HG02885 (cell line): Measurements from ENCODE around the gene SLC12A2.

Experiments
- ATAC-seq: cut with Tn5 transposase; IDR thresholded peaks from one replicate; pipeline ENCODE4 v1.9.1; 2021; ENCODE audit warnings: mild to moderate bottlenecking; ENCODE audit not compliant: unreplicated experiment, poor library complexity

SLC12A2 gene

DNA sequence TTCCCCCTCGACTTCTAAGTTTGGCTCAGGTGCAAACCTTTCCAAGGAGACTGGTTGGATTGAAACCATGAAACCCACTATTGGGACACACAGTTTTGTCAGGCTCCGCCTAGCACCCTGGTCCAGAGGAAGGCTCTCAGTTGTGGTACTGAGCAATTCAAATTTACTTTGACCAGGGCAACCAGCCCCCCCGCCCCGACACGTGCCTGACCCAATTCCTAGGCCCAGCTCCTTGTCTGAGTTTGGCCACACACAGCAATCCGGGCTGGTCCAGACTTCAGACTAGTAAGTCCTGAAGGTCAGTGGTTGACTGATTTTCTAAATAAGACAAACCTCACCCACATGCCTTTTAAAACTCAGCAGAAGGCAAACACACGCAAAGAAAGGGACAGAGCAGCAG, 132.7 kb downstream of the SLC12A2 start:
- ATAC-seq, result no peak

DNA sequence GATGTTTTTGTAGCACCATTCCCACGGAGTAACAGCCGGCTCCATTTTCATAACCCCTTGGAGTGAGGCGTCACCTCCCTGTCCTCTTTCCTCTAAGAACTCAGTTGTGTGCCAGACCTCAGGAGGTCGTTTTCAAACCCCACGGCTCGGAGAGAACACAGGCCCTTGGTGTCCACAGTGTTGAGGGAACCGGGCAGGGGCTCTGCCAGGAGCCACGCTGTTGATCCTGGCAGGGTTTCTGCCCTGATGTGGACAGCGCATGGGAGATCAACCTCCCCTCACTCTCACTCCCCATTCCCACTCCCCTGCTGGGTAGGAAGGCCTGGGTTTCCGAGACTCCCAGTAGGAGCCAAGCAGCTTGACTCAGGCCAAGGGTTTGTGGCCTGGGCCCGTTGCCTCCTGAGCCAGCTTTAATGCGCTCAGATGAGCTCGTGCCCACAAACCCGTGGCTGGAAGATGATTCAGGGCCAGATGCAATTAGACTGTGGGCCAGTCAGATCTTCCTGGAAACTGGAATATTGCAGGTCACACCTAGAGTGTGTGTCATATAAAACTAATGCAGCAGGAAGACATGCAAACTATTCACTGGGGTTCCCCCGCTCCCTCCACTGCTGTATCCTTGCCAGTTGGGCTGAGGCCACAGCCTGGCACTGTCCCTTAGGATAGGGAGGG, 133.4 kb downstream of the SLC12A2 start:
- no peak for ATAC-seq

DNA sequence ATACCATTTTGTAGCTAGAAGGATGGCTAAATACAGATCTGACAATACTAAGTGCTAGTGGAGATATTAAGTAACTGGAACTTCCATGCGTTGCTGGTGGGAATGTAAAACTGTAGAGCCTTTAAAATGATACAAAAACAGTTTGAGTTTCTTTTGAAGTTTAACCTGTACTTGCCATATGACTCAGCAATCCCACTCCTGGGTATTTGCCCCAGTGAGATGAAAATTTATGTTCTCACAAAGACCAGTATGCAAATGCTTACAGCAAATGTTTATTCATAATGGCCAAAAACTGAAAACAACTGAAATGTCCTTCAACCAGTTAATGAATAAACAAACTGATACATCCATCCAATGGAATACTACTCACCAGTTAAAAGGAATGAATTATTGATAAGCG, 137.3 kb downstream of the SLC12A2 start:
- no peak for ATAC-seq

DNA sequence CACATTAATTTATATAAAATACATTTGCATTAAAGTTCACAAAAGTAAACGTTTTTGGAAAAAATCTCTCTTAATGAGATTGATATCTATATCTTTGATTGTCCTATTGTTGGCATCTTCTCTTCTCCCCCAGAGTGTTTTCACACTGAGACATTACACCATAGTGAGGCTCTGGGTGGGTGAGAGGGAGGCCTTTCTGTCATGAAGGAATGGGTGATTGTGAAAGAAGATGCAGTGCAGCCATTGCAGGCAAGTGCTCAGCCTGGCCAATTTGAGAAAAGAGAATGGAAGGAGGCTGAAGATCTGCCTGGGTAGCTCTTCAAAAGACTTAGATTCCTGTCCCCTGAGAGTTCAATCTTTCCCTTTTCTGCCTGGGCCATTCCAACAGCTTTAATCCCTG, 140.8 kb downstream of the SLC12A2 start:
- ATAC-seq, result no peak

DNA sequence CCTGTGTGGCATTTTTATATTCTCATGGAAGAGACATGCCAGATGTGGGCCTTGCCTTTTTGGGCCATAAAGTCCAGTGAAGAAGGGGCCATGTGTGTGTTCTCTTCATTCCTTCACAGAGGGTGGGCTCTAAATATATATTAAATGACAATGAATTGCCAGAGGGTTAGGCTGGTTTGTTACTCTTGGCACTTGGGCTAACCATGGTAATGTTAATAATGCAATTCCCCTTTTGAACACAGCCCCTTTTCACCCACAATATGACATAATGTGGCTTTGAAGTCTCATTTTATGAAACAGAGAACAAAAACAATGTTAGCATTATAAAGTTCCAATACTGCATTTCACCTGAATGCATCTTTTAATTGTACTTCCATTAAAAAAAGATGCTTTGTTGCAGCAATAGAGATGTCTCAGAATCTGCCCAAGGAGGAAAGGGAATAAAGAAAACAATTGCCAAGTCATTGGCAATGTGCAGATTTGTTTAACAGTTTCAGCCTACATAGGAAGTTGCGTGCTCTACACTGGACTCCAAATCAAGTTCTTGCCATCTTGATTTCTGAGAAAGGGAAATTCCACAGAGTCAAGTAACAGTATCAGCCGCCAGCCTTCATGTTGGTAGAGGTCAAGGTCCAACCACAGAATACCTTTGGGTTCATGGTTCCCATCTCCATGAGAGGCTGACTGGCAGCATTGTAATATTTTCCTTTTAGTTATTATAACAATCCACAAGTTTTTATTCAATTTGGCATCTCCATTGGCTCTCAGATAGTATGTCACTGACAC, 141.9 kb downstream of the SLC12A2 start:
- ATAC-seq, result no peak

DNA sequence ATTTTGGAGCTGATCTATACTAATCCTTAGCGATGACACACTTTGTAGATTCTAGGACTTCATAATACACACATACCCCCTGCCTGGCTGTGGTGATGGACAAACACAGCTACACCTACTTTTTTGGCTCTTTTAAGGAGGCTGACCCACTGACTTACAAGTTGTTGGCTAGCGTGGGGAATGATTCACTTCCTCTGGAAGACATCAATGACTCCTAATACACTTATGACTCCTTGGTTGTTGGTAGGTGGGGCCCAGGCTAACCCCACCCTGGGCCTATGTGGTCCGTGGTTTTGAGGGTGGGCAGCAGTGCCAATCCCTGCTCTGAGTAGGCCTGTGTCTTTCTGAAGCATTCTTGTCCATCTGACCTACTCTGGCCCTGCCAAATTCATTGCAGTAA, 144.4 kb downstream of the SLC12A2 start:
- no peak for ATAC-seq

DNA sequence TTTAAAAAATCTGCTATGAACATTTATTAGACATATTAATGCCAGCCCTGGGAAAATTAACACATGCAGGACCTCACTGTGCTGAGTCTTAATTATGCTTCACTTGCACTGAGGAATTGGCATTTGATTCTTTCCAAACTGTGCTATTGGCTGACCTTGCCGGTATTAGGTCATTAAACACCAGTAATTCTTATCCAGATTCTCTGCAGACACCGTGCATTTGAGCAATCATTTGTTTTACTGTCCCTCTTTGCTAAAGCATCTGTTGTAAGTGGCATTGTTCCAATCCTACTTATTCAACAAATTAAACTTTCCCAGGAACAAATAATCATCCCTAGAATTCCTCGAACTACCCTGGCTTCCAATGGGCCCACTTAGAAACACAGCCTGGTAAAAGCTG, 145.0 kb downstream of the SLC12A2 start:
- no peak for ATAC-seq

DNA sequence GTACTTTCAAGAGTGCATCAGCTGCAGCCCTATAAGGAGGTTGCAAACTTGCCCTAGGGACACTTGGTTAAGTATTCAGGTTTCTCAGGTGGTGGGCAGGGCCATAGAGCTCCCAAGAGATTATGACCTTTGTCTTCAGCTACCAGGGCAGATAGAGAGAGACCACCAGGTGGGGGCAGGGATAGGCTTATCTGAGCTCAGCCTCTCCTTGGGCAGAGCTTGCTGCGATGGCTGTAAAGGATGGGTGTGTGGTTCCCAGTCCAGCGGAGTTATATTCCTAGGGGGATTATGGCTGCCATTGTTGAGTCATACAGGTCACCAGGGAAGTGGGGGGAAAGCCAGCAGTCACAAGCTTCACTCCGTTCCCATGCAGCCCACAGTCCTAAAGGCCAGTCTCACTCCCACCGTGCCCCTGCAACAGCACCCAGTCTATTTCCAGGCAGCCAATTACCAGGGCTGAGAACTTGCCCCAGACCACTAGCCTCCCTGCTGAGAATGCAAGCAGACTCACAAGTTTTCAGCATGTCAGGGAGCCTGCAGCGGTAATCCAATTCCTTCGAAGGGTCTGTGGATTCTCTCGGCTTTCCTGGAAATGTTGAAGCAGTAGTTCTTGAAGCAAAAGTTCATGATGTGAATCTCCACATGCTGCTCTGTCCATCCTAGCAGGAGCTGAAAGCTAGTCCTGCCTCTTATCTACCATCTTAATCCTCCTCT, 151.5 kb downstream of the SLC12A2 start:
- no peak for ATAC-seq

DNA sequence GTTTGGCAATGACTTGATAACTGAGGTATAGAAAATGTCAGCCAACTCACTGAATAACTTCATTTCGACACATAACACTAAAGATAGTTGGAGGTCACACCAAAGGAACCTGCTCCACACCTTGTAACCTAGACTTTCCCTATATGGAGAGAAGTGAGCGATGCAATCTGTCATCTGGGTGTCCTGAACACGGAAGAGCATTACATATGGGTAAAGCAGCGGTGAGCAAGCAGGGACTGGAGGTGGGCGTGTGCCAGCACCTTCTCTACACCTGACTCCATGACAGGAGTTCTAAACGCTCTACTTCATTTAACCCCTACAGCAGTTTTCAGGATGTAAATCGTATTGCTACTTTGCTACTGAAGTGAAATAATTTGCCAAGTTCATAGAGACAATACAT, 152.8 kb downstream of the SLC12A2 start:
- no peak for ATAC-seq

DNA sequence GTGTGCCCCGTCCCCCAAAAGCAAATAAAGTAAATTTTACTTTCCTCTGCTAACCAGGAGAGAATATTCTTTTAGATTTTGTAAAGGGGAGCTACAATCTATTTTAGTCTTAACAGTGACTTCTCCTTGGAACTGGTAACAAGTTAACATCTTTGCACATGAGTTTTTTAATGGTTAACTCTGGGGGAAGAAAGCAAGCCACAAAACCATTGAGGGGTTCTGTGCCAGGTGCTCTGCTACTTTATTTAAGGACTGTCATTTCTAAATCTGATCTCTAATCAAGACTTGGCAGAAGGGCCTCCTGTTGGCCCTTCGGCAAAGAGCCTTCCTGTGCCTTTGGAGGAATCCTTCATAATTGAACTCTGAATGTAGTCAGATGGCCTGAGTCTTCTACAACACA, 153.4 kb downstream of the SLC12A2 start:
- no peak for ATAC-seq

DNA sequence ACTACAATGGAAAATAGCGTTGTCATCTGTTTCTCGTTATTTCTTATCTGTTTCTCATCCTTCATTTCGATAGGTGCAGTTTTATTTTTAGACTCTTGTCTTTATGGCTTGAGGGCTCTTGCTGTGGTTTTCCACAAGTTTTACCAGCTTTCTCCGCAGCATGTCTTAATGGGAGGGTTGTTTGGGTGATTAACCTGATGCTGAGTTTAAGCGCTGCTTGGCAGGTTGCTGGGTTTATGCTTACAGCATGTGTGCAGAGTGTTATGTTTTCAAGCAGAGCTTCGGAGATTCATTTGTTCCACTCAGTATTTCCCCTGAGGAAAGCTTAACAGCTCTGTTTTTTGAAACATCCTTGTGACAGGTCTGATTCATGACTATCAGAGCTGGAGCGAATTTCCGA, 154.0 kb downstream of the SLC12A2 start:
- no peak for ATAC-seq
